NK-92 (cell line): ENCODE results near the gene SKAP2.

Experiments used
- DNase-seq: peaks from one replicate; lab custom pipeline; 2025; ENCODE audit not compliant: unreplicated experiment; lab: John Stamatoyannopoulos, UW

Gene SKAP2

GRCh38 chr7:26698194-26698593 lies 166.2 kb downstream of the SKAP2 start:
- DNase-seq, result no peak

- no peak for DNase-seq
Observed at GRCh38 chr7:26696978-26697377, 167.4 kb downstream of the SKAP2 start.

GRCh38 chr7:26696161-26696560 lies 168.2 kb downstream of the SKAP2 start:
- no peak for DNase-seq

- no peak for DNase-seq
Observed at GRCh38 chr7:26694713-26695112, 169.7 kb downstream of the SKAP2 start.

GRCh38 chr7:26694141-26694540 lies 170.2 kb downstream of the SKAP2 start:
- DNase-seq, result no peak

GRCh38 chr7:26691886-26692285 lies 172.5 kb downstream of the SKAP2 start:
- no peak for DNase-seq

GRCh38 chr7:26691406-26691805 lies 173.0 kb downstream of the SKAP2 start:
- no peak for DNase-seq

- no peak for DNase-seq
Observed at GRCh38 chr7:26690135-26690805, 174.1 kb downstream of the SKAP2 start.

- no peak for DNase-seq
Observed at GRCh38 chr7:26688936-26689506, 175.4 kb downstream of the SKAP2 start.

GRCh38 chr7:26688388-26688787 lies 176.0 kb downstream of the SKAP2 start:
- DNase-seq, result no peak

- DNase-seq, result no peak
Observed at GRCh38 chr7:26687032-26687431, 177.4 kb downstream of the SKAP2 start.

GRCh38 chr7:26686448-26686981 lies 177.9 kb downstream of the SKAP2 start:
- DNase-seq, result no peak

GRCh38 chr7:26685606-26686005 lies 178.8 kb downstream of the SKAP2 start:
- DNase-seq, result no peak

- DNase-seq, result no peak
Observed at GRCh38 chr7:26684447-26684846, 179.9 kb downstream of the SKAP2 start.

GRCh38 chr7:26683277-26683676 lies 181.1 kb downstream of the SKAP2 start:
- DNase-seq, result no peak

GRCh38 chr7:26681819-26682418 lies 182.5 kb downstream of the SKAP2 start:
- DNase-seq, result no peak

GRCh38 chr7:26680587-26680986 lies 183.8 kb downstream of the SKAP2 start:
- DNase-seq, result no peak

- no peak for DNase-seq
Observed at GRCh38 chr7:26675143-26675887, 189.1 kb downstream of the SKAP2 start.

GRCh38 chr7:26673858-26674257 lies 190.5 kb downstream of the SKAP2 start:
- DNase-seq, result no peak

- no peak for DNase-seq
Observed at GRCh38 chr7:26673271-26673670, 191.1 kb downstream of the SKAP2 start.

GRCh38 chr7:26670841-26671240 lies 193.5 kb downstream of the SKAP2 start:
- no peak for DNase-seq

GRCh38 chr7:26670290-26670689 lies 194.1 kb downstream of the SKAP2 start:
- no peak for DNase-seq
